ENCODE results near the gene SHOC1.

DNA sequence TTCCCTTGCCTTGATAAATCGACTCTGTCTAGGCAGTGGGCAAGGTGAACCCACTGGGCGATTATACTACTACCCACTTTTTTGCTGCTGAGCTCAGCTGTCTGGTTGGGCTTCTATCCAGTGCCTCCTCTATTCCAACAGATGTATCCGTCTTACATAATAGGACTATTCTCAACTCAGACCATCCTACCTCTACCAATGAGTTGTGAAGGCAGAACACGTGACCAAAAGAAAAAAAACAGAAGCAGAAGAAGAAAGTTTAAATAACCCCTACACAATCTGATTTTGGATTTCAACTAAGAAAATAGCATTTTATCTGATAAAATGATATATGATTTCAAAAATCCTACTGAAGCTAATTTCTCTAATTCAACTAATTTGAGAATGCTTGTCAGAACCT is 16.2 kb upstream of the SHOC1 start:
- TF ChIP-seq POLR2AphosphoS5 (IDR thresholded peaks at IDR 0.05; ENCODE audit: low read depth, low read length): no peak
- TF ChIP-seq HOXA7 (CRISPR knock-in tag; IDR thresholded peaks at IDR 0.05): no peak
- TF ChIP-seq ZNF792 (CRISPR knock-in tag; IDR thresholded peaks at IDR 0.05): no peak
- TF ChIP-seq JUND (CRISPR knock-in tag; IDR thresholded peaks at IDR 0.05): no peak
- no peak for TF ChIP-seq KLF13 (CRISPR knock-in tag; IDR thresholded peaks at IDR 0.05)
- TF ChIP-seq MYC (CRISPR knock-in tag; IDR thresholded peaks at IDR 0.05; ENCODE audit: borderline replicate concordance): no peak
- no peak for TF ChIP-seq HMG20A (CRISPR knock-in tag; IDR thresholded peaks at IDR 0.05; ENCODE audit: borderline replicate concordance)
- no peak for TF ChIP-seq ZBTB7B (CRISPR knock-in tag; IDR thresholded peaks at IDR 0.05)
- no peak for TF ChIP-seq PRDM10 (CRISPR knock-in tag; IDR thresholded peaks at IDR 0.05; ENCODE audit: low read depth)
- TF ChIP-seq CTCF (CRISPR knock-in tag; IDR thresholded peaks at IDR 0.05): no peak
- no peak for TF ChIP-seq EZH2 (conservative IDR thresholded peaks at IDR 0.05; ENCODE audit: low read depth, low read length)
- TF ChIP-seq RFXANK (CRISPR knock-in tag; IDR thresholded peaks at IDR 0.05): no peak
- no peak for TF ChIP-seq JUNB (CRISPR knock-in tag; IDR thresholded peaks at IDR 0.05; ENCODE audit: borderline replicate concordance)
- no peak for TF ChIP-seq ZNF709 (CRISPR knock-in tag; IDR thresholded peaks at IDR 0.05)

Data from HepG2 (cell line).